Astrocyte (in vitro differentiated cells and primary cell): Measurements from ENCODE around the gene RUFY1.

ENCODE experiments used
- CTCF ChIP-seq: IDR thresholded peaks from 2 replicates; pipeline ENCODE4 v1.5.1; 2011; ENCODE audit warnings: low read depth, mild to moderate bottlenecking, inconsistent platforms, low read length, moderate library complexity; ENCODE audit not compliant: insufficient read depth
- EZH2 ChIP-seq: IDR thresholded peaks from 2 replicates; pipeline ENCODE4 v1.6.1; 2012; ENCODE audit warnings: mild to moderate bottlenecking, low read length, inconsistent platforms; ENCODE audit not compliant: insufficient read depth

- no peak for TF ChIP-seq CTCF
- TF ChIP-seq EZH2 = no peak
Observed at GRCh38 chr5:179599973-179600372, 49.6 kb downstream of the RUFY1 start.
